K562 (cell line): Measurements from ENCODE around the gene PHETA2.

Experiments
- DNMT1 ChIP-seq: fragments of 450-650 bp; IDR thresholded peaks from 2 replicates; pipeline ENCODE4 v1.6.1; 2016; ENCODE audit warnings: antibody characterized with exemption, mild to moderate bottlenecking
- TCF7L2 ChIP-seq: fragments of 150-350 bp; IDR thresholded peaks from 2 replicates; pipeline ENCODE4 v1.6.1; 2016; ENCODE audit warnings: low read depth, mild to moderate bottlenecking, low read length, moderate library complexity
- TF ChIP-seq, protein P1 (sequence below): sonication (generic); formaldehyde crosslinking; IDR thresholded peaks from 2 replicates; pipeline ENCODE4 v1.8.0; 2023; ENCODE audit warnings: mild to moderate bottlenecking, missing genetic modification reagents
- TF ChIP-seq, protein P2 (sequence below), 3 experiments: IDR thresholded peaks in 2 of 3; conservative IDR thresholded peaks in 1 of 3; 2 replicates each; pipeline ENCODE4 v1.5.1; 2011 to 2012; ENCODE audit warnings: low read length in 3 of 3, mild to moderate bottlenecking in 3 of 3, control low read depth in 2 of 3, improper control_type of control experiment in 1 of 3, inconsistent platforms in 1 of 3, low read depth in 1 of 3, mixed read lengths in 1 of 3, moderate library complexity in 1 of 3; ENCODE audit not compliant: insufficient read depth in 2 of 3

DNA sequence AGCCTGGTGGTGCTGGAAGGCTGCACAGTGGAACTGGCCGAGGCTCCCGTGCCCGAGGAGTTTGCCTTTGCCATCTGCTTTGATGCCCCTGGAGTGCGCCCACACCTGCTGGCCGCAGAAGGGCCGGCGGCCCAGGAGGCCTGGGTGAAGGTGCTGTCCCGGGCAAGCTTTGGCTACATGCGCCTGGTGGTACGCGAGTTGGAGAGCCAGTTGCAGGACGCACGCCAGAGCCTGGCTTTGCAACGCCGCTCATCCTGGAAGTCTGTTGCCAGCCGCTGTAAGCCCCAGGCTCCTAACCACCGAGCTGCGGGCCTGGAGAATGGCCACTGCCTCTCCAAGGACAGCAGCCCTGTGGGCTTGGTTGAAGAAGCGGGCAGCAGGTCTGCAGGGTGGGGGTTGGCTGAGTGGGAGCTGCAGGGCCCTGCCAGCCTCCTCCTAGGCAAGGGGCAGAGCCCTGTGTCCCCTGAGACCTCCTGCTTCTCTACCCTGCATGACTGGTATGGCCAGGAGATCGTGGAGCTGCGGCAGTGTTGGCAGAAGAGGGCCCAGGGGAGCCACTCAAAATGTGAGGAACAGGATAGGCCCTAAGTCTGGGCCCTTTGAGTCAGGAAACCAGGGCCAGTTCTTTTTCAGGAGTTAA lies 3.6 kb downstream of the PHETA2 start:
- TF ChIP-seq, protein P1, sequence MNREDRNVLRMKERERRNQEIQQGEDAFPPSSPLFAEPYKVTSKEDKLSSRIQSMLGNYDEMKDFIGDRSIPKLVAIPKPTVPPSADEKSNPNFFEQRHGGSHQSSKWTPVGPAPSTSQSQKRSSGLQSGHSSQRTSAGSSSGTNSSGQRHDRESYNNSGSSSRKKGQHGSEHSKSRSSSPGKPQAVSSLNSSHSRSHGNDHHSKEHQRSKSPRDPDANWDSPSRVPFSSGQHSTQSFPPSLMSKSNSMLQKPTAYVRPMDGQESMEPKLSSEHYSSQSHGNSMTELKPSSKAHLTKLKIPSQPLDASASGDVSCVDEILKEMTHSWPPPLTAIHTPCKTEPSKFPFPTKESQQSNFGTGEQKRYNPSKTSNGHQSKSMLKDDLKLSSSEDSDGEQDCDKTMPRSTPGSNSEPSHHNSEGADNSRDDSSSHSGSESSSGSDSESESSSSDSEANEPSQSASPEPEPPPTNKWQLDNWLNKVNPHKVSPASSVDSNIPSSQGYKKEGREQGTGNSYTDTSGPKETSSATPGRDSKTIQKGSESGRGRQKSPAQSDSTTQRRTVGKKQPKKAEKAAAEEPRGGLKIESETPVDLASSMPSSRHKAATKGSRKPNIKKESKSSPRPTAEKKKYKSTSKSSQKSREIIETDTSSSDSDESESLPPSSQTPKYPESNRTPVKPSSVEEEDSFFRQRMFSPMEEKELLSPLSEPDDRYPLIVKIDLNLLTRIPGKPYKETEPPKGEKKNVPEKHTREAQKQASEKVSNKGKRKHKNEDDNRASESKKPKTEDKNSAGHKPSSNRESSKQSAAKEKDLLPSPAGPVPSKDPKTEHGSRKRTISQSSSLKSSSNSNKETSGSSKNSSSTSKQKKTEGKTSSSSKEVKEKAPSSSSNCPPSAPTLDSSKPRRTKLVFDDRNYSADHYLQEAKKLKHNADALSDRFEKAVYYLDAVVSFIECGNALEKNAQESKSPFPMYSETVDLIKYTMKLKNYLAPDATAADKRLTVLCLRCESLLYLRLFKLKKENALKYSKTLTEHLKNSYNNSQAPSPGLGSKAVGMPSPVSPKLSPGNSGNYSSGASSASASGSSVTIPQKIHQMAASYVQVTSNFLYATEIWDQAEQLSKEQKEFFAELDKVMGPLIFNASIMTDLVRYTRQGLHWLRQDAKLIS (CRISPR knock-in tag), result no peak
- TF ChIP-seq, protein P2, sequence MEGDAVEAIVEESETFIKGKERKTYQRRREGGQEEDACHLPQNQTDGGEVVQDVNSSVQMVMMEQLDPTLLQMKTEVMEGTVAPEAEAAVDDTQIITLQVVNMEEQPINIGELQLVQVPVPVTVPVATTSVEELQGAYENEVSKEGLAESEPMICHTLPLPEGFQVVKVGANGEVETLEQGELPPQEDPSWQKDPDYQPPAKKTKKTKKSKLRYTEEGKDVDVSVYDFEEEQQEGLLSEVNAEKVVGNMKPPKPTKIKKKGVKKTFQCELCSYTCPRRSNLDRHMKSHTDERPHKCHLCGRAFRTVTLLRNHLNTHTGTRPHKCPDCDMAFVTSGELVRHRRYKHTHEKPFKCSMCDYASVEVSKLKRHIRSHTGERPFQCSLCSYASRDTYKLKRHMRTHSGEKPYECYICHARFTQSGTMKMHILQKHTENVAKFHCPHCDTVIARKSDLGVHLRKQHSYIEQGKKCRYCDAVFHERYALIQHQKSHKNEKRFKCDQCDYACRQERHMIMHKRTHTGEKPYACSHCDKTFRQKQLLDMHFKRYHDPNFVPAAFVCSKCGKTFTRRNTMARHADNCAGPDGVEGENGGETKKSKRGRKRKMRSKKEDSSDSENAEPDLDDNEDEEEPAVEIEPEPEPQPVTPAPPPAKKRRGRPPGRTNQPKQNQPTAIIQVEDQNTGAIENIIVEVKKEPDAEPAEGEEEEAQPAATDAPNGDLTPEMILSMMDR (IDR thresholded peaks at IDR 0.05 in 2 of 3, conservative IDR thresholded peaks at IDR 0.05 in 1 of 3; ENCODE audit: insufficient read depth in 2 of 3, low read depth in 1 of 3, low read length in 3 of 3), result no peak
- TF ChIP-seq DNMT1 (no peak), TCF7L2 (no peak)
